GM12878 (cell line): Measurements from ENCODE around the gene COX5A. TPM values are rescaled to one million over a fixed set of nuclear protein-coding genes. Genes with fewer than 3 reads are reported as not detected.

ENCODE experiments used
- ATAC-seq: fragments of 200-7000 bp; cut with Tn5 transposase; 3 replicates; pipeline ENCODE4 v1.9.1; 2020; ENCODE audit warnings: mild to moderate bottlenecking, moderate library complexity
- BruUV-seq: library from RNA; stranded (reverse); fragments of 400-500 nt; replicated peaks from 2 replicates; lab custom pipeline; 2021; lab: Mats Ljungman, UMichigan
- CTCF ChIA-PET: fragments of 300-600 bp; sonication (Branson Sonifier 250); formaldehyde crosslinking; extraction: SDS; loops from one replicate; lab custom pipeline; 2021; ENCODE audit warnings: inconsistent platforms; lab: Yijun Ruan, JAX
- POLR2A ChIA-PET: fragments of 350-600 bp; formaldehyde crosslinking; extraction: SDS; loops from one replicate; lab custom pipeline; 2021; ENCODE audit warnings: inconsistent platforms; lab: Charles Lee
- RAD21 ChIA-PET: fragments of 300-600 bp; sonication (Branson Sonifier 250); formaldehyde crosslinking; loops from one replicate; lab custom pipeline; 2023; ENCODE audit warnings: antibody characterized with exemption; ENCODE audit not compliant: unreplicated experiment; lab: Charles Lee
- SMC1A ChIA-PET: fragments of 300-600 bp; sonication (Branson Sonifier 250); formaldehyde crosslinking; loops from one replicate; lab custom pipeline; 2023; ENCODE audit not compliant: unreplicated experiment, uncharacterized antibody; lab: Charles Lee
- DNase-seq: peaks from one replicate; pipeline ENCODE4 v3.0.0-alpha.2; 2011; ENCODE audit warnings: low read depth, low spot score
- FAIRE-seq: peaks from 3 replicates; lab custom pipeline; 2011; peaks lifted over from hg19 to GRCh38; lab: Jason Lieb, UNC
- H2AFZ ChIP-seq: 2 replicates; pipeline ENCODE4 v1.6.0; 2011; ENCODE audit warnings: low read depth, low read length, control low read depth; ENCODE audit not compliant: control insufficient read depth
- H3K27ac ChIP-seq: 2 replicates; pipeline ENCODE4 v1.5.1; 2011; ENCODE audit warnings: control low read depth; ENCODE audit not compliant: control insufficient read depth, insufficient read depth
- H3K27me3 ChIP-seq, 2 experiments: replicated peaks in 1 of 2; 2 replicates each; pipeline versions ENCODE4 v1.6.0 to v1.6.1; 2011; ENCODE audit warnings: low read length in 1 of 2; ENCODE audit not compliant: control insufficient read depth in 2 of 2, insufficient read depth in 2 of 2
- H3K36me3 ChIP-seq, 2 experiments: 2 replicates each; pipeline ENCODE4 v1.5.1; 2011; ENCODE audit warnings: low read length in 1 of 2; ENCODE audit not compliant: control insufficient read depth in 2 of 2, insufficient read depth in 2 of 2
- H3K4me1 ChIP-seq: 2 replicates; pipeline ENCODE4 v1.6.1; 2011; ENCODE audit warnings: mild to moderate bottlenecking, low read length, moderate library complexity, mixed read lengths; ENCODE audit not compliant: control insufficient read depth, insufficient read depth
- H3K4me2 ChIP-seq: 2 replicates; pipeline ENCODE4 v1.6.0; 2011; ENCODE audit warnings: control low read depth; ENCODE audit not compliant: control insufficient read depth, insufficient read depth
- H3K4me3 ChIP-seq: fragments of 200-600 bp; sonication (generic); 2 replicates; pipeline ENCODE4 v1.5.1; 2016
- H3K79me2 ChIP-seq: 2 replicates; pipeline ENCODE4 v1.6.0; 2011; ENCODE audit warnings: low read length; ENCODE audit not compliant: control insufficient read depth, insufficient read depth
- H3K9ac ChIP-seq: 2 replicates; pipeline ENCODE4 v1.8.0; 2011; ENCODE audit warnings: low read length, control low read depth, mixed read lengths; ENCODE audit not compliant: control insufficient read depth, insufficient read depth
- H3K9me3 ChIP-seq: replicated peaks from 3 replicates; pipeline ENCODE4 v1.5.1; 2011; ENCODE audit warnings: mild to moderate bottlenecking, low read length; ENCODE audit not compliant: control insufficient read depth, insufficient read depth
- H4K20me1 ChIP-seq: 2 replicates; pipeline ENCODE4 v1.6.0; 2011; ENCODE audit not compliant: control insufficient read depth, insufficient read depth
- CBFB ChIP-seq: IDR thresholded peaks from 2 replicates; pipeline ENCODE4 v1.6.1; 2016; ENCODE audit warnings: antibody characterized with exemption, low read depth
- CREM ChIP-seq: IDR thresholded peaks from 2 replicates; pipeline ENCODE4 v1.6.1; 2014; ENCODE audit warnings: antibody characterized with exemption, low read depth
- DPF2 ChIP-seq: fragments of 450-650 bp; IDR thresholded peaks from 2 replicates; pipeline ENCODE4 v1.6.1; 2017; ENCODE audit warnings: mild to moderate bottlenecking
- E2F8 ChIP-seq: fragments of 450-650 bp; IDR thresholded peaks from 2 replicates; pipeline ENCODE4 v1.6.1; 2018; ENCODE audit warnings: mild to moderate bottlenecking, low read depth, moderate library complexity; ENCODE audit not compliant: partially characterized antibody
- E4F1 ChIP-seq: fragments of 450-650 bp; IDR thresholded peaks from 2 replicates; pipeline ENCODE4 v1.6.1; 2018; ENCODE audit warnings: borderline replicate concordance, mild to moderate bottlenecking; ENCODE audit not compliant: partially characterized antibody
- EGR1 ChIP-seq, 2 experiments: IDR thresholded peaks; 1 replicate in 1 of 2; 2 replicates in 1 of 2; pipeline ENCODE4 v1.6.1; 2011 to 2012; ENCODE audit warnings: low read depth in 2 of 2, low read length in 2 of 2, borderline replicate concordance in 1 of 2, mild to moderate bottlenecking in 1 of 2, moderate library complexity in 1 of 2
- IKZF1 ChIP-seq: fragments of 450-650 bp; conservative IDR thresholded peaks from 2 replicates; pipeline ENCODE4 v1.6.1; 2017; ENCODE audit warnings: antibody characterized with exemption, mild to moderate bottlenecking
- IKZF2 ChIP-seq, 2 experiments: fragments of 450-650 bp; IDR thresholded peaks; 2 replicates each; pipeline ENCODE4 v1.6.1; 2017; ENCODE audit warnings: mild to moderate bottlenecking in 2 of 2, moderate library complexity in 2 of 2
- JUNB ChIP-seq: IDR thresholded peaks from 2 replicates; pipeline ENCODE4 v1.6.1; 2016; ENCODE audit warnings: antibody characterized with exemption, mild to moderate bottlenecking
- MLLT1 ChIP-seq: fragments of 450-650 bp; IDR thresholded peaks from 2 replicates; pipeline ENCODE4 v1.6.1; 2016; ENCODE audit warnings: mild to moderate bottlenecking
- PAX8 ChIP-seq: fragments of 450-650 bp; IDR thresholded peaks from 2 replicates; pipeline ENCODE4 v1.6.1; 2017; ENCODE audit warnings: mild to moderate bottlenecking, moderate library complexity
- POLR2AphosphoS5 ChIP-seq: IDR thresholded peaks from 2 replicates; pipeline ENCODE4 v1.6.1; 2011; ENCODE audit warnings: mild to moderate bottlenecking, low read length, inconsistent platforms
- RELB ChIP-seq: fragments of 450-650 bp; IDR thresholded peaks from 2 replicates; pipeline ENCODE4 v1.6.1; 2017; ENCODE audit warnings: low read depth, mild to moderate bottlenecking, moderate library complexity
- WRNIP1 ChIP-seq: IDR thresholded peaks from 2 replicates; pipeline ENCODE4 v1.6.1; 2011; ENCODE audit warnings: low read depth, low read length, improper control_type of control experiment, borderline replicate concordance
- WGBS: methylation state at CpG from one replicate; pipeline ENCODE4 v1.1.6; 2016; ENCODE audit warnings: low lambda C conversion rate; ENCODE audit not compliant: insufficient replicate concordance, insufficient coverage; ENCODE audit errors: missing lambda C conversion rate; 5-methylcytosine and 5-hydroxymethylcytosine counted together
- in situ Hi-C: fragments of 300-500 bp; cut with MboI; formaldehyde crosslinking; loops from 9 replicates; pipeline ENCODE4 v1.14.3; 2018; ENCODE audit warnings: mixed read lengths
- intact Hi-C: fragments of 100-400 bp; cut with micrococcal nuclease; formaldehyde crosslinking; loops from one replicate; pipeline ENCODE4 v1.14.2; 2022; ENCODE audit not compliant: unreplicated experiment
- polyA plus RNA-seq, 11 experiments: library from polyadenylated mRNA; depleted of rRNA in 4 of 11; unstranded in 6 of 11; stranded (reverse) in 5 of 11; fragments of >200 nt; fragmentation: Nextera tagmentation in 4 of 11; fragmentation: Illumina TruSeq in 1 of 11; extraction: Ambion mirVana in 4 of 11; extraction: Trizol in 1 of 11; gene quantifications; 1 replicate in 1 of 11; 2 replicates in 10 of 11; pipeline versions ENCODE4 v1.2.1 to v1.2.3, GENCODE V29; 2011 to 2016; ENCODE audit warnings: inconsistent platforms in 2 of 11, missing spikeins in 2 of 11, low read depth in 1 of 11
- total RNA-seq, 4 experiments: library from RNA; depleted of rRNA in 3 of 4; stranded (reverse); fragments of >200 nt in 3 of 4; fragmentation: Illumina TruSeq in 1 of 4; extraction: Trizol in 1 of 4; gene quantifications; 2 replicates each; pipeline versions ENCODE4 v1.2.1 to v1.2.3, GENCODE V29; 2013 to 2021

Gene COX5A
- total and polyA plus RNA-seq, 10 of the 15 experiments (the other 5 are each of a cell fraction or from before 2014, with no cell fraction given) = 84.5 to 1,218 (median 392) TPM

GRCh38 chr15:74873036-74873755, 64.7 kb downstream of the COX5A start, which contains the start of gene SCAMP2:
TSS of gene SCAMP2 (minus strand) at chr15:74873365. CDS start at chr15:74873255, 110 bp downstream.
- POLR2A ChIA-PET = interaction anchor here (0.5 to 2.4 kb wide), 7 partner anchors 11 to 150 kb away, joined by 3 to 7 read pairs (median 5); no protein-coding TSS in a partner anchor
- peak; percentile 85 for DNase-seq
- Histone ChIP-seq H3K27ac (peak within 1 kb of the TSS; percentile 94), H3K9ac (peak within 1 kb of the TSS; percentile 70), H3K36me3 (peaks cover 0 to 4% of the 10 kb centered on the region in 2 experiments; a peak in 1 of 4 replicates), H3K4me1 (peaks cover 28% of the 10 kb centered on the region), H3K79me2 (peaks cover 45% of the 10 kb centered on the region), H3K9me3 (peaks cover 2% of the 10 kb centered on the region; the same call in 2 of the 3 replicates), H3K4me2 (peak within 1 kb of the TSS; percentile 100), H4K20me1 (no peaks in the 10 kb centered on the region), H2AFZ (peak within 1 kb of the TSS; percentile 91), H3K27me3 (no peaks in the 10 kb centered on the region), H3K4me3 (peak within 1 kb of the TSS; percentile 93)
- in situ Hi-C loops (no loop called here), intact Hi-C loops (no loop called here)
- peak; percentile 92 for ATAC-seq
- peak; percentile 69 for FAIRE-seq
- CTCF ChIA-PET = interaction anchor here (0.9 to 11.2 kb wide), 3 partner anchors 10 to 86 kb away, joined by 3 to 129 read pairs (median 11); no protein-coding TSS in a partner anchor
- under 1% methylated on average over 42 of the region's 52 CpGs for WGBS
- SMC1A ChIA-PET = interaction anchor here (0.9 to 2.7 kb wide), 6 partner anchors 10 to 95 kb away, joined by 3 to 15 read pairs (median 3); partner anchors contain the start of gene FAM219B
- BruUV-seq = no TSS peak
- RAD21 ChIA-PET = interaction anchor here (1.0 to 2.5 kb wide), 5 partner anchors 11 to 102 kb away, joined by 3 to 13 read pairs (median 3); partner anchors contain the start of gene CSK
- TF ChIP-seq IKZF1 = peak; percentile 70
- TF ChIP-seq E2F8 = peak; percentile 72
- no peak for TF ChIP-seq PAX8
- TF ChIP-seq CREM = peak; percentile 79; the same call in 1 of the 2 replicates
- TF ChIP-seq EGR1 (IDR thresholded peaks at IDR 0.05; ENCODE audit: borderline replicate concordance in 1 of 2, low read depth in 2 of 2, low read length in 2 of 2) = 0 out of 3 replicates have a peak, but pooled peaks of 1 of the 2 experiments have one; percentile 10
- peak; percentile 95 for TF ChIP-seq E4F1
- peak; percentile 97 for TF ChIP-seq DPF2
- TF ChIP-seq IKZF2 (IDR thresholded peaks at IDR 0.05) = peak in 1 of 2 experiments; percentile 40; a peak in 2 of 4 replicates
- peak; percentile 20; the same call in 1 of the 2 replicates for TF ChIP-seq CBFB
- TF ChIP-seq POLR2AphosphoS5 = peak; percentile 91; the same call in 1 of the 2 replicates
- peak; percentile 97 for TF ChIP-seq RELB
- no peak for TF ChIP-seq WRNIP1
- TF ChIP-seq MLLT1 = peak; percentile 55
- no peak for TF ChIP-seq JUNB
